HG03139 (cell line): Measurements from ENCODE around the gene ACAD10.
"Not testable (repeated sequence)": the region's sequence is repeated elsewhere in the genome, so short reads cannot be mapped to it uniquely, and the experiment has no call there.

ENCODE experiments used
- ATAC-seq: cut with Tn5 transposase; IDR thresholded peaks from one replicate; pipeline ENCODE4 v1.9.1; 2021; ENCODE audit not compliant: unreplicated experiment

The ACAD10 gene

DNA sequence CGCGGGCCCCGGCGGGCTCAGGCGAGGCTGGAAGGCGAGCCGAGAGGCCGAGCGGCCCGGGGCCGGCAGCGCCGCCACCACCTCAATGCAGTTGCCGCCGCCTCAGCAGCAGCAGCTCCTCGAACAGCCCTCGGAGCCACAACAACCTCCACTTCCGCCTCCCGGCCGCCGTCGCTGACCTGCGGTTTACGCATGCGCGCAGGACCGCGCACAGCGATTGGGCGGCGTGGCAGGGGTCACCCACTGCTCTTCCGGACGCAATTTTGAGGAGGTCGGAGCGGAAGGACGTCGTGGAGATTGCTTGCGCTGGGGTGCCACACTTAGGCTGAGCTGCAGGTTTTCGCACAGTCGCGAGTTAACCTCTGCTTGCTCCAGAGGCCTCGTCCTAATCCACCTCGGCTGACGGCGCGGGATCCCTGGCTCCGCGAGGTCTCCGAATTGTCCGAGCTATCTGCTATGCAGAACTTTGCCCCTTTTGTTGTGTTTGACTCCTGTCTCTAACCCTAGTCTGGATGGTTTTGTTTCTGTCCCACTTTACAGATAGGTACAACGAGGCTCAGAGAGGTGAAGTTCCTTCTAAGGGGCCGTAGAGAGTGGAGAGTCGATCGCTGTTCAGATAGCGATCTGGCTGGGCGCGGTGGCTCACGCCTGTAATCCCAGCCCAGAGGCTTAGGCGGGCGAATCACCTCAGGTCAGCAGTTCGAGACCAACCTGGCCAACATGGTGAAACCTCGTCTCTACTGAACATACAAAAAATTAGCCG lies at the start of gene ACAD10, which contains the start of gene BRAP:
Gene ACAD10, plus strand, starts transcription at position 243 of the 763 bp plus-strand sequence. CDS start 6,657 bp downstream, outside the sequence.
Gene BRAP, minus strand, starts transcription at position 146 of the 763 bp plus-strand sequence. CDS start 164 bp downstream, outside the sequence.
- ATAC-seq, result peak; percentile 89

DNA sequence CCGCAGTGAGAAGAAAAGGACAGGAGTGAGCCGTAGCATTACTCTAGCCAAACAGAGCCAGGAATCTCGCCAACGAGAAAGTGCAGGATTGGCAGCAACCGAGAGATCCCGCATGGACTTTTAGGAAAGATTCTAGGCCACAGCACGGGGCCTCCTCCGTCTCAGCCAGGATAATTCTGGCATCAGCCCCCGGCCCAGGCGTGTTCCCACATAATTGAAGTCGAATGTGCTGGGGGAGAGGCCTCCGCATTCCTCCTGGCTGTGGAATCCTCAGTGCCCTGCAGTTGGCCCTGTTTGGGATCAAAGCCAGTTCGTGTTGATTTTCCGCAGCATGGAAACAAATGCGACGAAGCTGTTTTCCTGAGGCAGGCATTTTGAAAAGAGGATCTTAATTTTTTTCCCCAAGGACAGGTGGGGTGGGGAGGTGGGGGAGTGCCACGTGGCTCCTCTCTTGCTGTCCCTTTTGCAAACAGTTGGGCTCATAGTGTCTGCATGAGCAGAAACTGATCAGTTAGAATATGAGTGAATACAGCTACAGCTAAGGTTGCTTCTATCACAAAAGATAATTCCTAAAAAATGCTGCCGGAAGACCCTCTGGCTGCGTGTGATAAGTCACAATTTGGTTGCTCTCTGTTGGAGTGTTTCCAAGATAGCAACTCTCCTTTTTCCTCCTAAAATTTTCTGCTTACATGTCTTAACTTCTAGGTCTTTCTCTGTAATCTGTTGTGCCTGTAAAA lies 49.5 kb upstream of the ACAD10 start:
- no peak for ATAC-seq

DNA sequence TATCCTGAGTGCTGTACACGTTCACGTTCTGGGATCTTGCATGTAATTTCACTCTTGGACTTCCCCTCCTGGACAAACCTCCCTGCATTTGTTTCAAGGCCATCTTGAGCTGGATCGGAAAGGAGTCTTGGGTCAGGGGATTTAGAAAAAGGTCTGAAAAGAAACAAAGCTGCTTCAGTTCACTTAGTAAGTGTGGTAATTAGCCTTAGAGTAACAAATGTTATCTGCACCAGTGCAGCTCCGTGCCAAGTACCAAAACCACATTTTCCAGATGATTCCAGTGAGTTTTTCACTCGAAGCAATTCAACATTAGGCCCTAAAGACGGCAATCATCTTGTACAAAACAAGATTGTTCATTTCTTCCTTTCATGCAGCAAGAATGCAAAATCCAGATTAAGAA lies 47.3 kb upstream of the ACAD10 start:
- no peak for ATAC-seq

DNA sequence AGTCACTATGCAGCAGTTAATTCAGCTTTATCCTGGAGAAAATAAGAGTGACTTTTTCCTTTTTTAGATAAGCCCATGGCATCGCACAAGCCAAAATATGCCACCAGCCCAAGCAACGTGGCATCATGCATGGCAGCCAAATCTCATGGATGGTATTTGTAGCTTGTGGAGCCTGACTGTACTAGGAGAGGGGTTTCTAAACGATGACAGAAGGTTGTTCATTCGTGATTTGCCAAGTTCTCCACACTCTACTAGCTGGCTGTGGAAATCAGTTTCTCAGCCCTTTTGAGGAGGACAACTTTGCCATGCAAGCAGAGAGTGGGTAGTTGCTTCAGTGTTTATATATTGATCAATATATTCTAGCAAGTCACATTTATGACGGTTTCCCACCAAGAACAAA lies 45.3 kb upstream of the ACAD10 start:
- no peak for ATAC-seq

DNA sequence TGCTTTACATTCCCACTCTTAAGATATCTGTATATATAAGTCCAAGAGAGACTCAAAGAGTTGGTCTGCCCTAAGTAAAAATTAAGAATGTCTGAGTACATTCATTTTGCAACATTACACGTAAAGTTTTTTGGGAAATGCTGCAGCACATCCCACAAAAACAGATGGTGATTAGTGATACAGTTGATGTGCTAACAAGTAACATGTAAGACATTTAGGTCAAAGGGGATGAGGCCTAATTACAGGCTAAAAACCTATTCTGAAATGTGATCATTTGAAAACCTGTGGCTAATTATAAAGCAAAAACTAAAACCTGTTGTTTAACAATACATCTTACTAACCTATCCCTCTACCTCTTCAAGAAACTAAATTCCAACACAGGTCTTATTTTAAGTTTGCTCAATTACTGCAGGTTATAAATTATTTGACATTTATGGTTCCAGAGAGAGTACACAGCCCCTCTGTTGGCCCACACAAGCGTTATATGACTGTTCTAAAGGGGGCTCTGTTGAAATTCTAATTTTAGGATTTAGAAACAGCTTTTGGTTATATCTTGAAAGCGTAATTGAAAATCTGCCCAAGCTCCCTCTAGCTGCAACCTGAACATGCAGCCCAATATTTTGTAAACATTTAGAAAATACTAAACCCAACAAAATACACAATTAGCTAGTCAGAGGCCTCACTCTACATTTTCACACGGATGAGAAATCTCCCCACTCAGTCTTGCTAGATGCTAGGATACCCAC lies 43.0 kb upstream of the ACAD10 start:
- ATAC-seq, result no peak

DNA sequence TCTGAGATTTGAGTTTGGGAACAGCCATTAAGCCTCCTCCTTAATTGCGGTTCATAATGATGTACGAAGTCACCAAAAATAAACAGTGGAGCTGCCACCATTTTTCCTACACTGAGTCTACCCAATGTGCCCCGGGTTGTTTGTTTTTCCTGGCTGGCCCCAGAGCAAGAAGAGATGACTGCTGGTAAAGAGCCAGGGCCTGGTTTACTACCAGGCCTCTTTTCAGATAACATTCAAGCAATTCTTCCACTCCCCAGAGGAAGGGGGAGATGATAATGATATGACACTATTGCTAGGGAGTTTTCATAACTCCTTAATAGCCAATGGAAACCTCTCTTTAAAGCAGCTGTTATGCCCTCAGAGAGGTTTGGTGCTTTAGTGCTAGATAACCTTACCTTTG lies 42.4 kb upstream of the ACAD10 start:
- no peak for ATAC-seq

DNA sequence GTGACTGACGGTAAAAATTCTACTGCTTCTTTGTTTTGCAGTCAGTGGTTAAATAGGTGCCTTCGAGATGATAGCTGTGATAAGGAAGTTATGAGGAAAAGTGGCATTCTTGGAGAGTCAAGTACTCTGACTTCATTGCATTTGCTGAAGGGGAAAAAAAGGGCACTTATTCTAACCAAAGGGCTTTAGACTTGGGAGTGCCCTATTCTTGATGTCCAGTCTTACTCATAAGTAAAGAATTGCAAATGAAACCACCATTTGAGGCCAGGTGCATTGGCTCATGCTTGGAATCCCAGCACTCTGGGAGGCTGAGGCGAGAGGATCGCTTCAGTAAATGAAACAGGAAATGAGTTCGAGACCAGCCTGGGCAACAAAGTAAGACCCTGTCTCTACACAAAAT lies 40.4 kb upstream of the ACAD10 start:
- no peak for ATAC-seq

DNA sequence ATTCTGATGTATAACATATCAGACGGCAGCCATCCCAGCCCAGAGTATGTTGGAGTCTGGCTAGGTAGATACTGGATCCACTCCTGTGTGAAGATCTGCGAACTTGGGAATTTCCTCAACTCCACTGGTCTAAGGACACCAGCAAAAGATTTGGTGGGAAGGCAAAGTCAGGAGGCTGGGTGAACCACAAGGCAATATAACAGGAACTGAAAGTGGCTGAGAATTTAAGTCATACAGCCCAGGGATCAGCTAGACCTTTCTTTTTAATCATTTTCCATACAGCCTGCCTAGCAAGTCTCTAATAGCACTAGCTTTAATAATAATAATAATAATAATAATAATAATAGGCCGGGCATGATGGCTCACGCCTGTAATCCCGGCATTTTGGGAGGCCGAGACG lies 34.9 kb upstream of the ACAD10 start:
- no peak for ATAC-seq

DNA sequence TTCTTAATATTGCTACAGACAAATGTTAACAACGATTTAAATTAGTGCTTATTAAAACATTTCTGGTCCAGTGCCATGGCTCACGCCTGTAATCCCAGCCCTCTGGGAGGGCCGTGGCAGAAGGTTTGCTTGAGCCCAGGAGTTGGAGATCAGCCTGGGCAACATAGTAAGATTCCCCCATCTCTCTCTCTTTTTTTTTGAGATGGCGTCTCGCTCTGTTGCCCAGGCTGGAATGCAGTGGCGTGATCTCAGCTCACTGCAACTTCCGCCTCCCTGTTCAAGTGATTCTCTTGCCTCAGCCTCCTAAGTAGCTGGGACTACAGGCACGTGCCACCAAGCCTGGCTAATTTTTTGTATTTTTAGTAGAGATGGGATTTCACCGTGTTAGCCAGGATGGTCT lies 33.3 kb upstream of the ACAD10 start:
- ATAC-seq, result not testable (repeated sequence)

DNA sequence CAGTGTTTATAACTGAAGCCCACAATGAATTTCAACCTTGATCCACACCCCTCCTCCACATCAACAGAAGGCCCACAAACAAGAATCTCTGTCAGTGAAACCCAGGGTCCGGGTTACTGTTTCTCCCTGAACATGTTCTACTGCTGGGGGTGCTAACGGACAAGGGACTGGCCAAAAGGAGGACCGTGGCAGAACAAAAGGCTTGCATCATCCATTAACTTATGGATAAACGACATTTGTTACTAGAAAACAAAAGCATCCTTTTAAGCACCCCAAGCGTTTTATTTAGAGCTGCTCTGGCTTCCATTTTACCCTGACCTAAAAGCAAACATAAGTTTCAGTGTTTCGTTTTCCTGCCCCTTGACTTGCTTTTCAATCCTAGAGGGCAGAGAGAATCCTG lies 32.3 kb upstream of the ACAD10 start:
- no peak for ATAC-seq

DNA sequence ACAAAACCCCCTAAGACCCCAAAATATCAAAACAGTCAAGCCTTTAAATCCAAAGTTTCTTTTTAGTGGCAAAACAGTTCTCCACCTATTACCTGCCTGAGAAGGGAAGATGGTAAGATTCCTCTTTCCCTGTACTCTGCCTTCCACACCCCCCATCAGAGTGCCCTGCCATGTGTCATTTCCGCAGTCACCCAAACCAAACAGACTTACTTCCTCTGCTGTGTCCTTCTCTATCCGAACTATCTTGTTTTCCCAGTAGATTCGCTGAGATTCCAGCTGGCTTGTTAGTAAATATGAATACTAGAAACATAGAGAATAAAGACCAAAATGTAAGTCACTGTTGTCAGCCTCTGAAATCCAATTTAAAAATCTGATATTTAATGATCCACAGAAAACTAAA lies 30.5 kb upstream of the ACAD10 start:
- ATAC-seq, result no peak

DNA sequence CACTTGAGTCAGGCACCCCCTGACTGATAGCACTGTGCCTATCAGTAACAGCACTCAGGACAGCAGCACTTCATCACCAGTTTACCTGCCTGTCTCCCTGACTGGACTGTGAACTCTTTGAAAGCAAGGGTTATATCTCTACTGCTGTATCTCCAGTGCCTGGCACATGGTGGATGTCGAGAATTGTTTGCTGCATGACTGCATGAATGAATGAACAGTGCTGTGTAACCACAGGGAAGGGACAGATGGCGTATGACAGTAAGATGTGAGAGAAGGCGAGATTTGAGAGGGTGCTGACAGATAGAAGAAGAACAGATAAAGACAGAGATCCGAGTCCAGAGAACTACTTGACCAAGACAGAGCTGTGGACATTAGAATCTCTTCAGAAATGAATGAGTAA lies 29.8 kb upstream of the ACAD10 start:
- no peak for ATAC-seq

DNA sequence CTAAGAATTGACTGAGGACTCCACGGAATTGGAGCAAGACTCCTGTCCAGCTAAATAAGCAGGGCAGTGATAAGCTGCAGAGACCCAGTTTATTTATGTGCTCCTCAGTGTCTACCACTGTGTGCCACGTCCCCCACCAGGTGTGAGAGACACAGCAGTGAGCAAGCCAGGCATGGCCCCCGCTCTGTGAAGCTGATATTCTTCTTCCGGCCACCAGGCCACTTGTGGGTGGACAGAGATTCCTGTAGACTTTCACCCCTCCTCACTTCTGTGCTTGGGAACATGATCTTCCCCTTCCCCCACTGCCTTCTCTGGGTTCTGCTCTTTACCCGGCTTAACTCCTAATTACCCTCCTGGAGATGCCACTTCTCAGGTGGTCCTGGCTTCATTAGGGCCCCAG lies 21.4 kb upstream of the ACAD10 start:
- no peak for ATAC-seq

DNA sequence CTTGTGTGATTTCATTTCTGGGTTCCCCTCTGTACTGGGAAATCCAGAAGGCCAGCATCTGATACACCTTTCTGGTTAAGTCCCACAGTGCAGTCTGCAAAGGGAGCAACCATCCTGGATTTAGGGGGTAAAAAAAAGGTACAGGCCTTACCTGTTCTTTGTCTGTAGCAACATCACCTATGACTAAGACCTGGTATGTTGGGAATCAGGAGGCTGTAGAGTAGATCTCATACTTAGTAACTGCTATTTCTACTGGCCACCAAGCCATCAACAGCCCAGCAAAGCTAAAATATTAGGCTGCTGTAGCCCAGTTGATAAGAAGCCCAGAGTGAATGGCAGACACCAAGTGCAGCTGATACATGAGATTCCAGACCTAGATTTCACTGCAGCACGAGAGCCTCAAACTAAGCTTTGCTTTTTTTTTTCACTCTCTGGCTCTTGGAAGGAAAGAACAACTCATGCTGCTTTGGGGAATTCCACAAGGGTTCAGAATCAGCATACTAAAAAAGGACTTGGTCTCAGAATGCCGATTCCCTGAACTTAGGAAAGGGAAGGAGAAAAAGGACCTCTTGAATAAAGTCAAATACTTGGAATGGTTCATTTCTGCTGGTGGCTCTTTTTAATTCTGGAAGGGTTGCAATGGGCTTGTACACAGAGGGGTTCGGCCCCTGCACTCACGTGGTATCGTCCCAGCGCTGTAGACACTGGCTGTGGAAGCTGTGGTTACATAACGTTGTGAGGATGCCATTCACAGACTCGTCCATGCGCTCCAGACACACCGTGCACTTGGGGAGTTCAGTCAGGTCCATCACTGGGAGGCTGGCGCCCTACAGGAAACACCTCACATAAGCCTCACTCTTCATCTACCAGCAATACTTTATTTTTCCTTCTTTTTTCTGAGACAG lies 20.6 kb upstream of the ACAD10 start:
- ATAC-seq, result no peak

DNA sequence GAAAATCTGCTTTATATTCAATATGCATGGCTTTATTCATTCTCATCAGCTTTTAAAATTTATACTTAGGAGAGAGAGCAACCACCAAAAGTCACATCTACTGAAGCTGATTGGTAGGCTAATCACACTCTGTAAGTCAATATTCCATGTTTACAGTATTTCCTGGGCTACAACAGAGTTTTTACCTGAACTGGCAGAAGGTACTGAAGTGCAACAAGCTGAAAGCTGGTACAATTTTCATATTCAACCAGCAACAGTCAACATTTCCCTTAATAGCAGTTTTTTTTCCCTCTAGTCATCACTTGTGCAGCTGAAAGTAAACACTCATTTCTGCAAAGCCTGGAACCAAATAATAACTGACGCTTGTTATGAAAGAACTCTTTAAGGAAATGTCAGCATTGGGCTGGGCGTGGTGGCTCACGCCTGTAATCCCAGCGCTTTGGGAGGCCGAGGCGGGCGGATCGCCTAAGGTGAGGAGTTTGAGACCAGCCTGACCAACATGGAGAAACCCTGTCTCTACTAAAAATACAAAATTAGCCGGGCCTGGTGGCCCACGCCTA lies 13.0 kb upstream of the ACAD10 start:
- no peak for ATAC-seq

DNA sequence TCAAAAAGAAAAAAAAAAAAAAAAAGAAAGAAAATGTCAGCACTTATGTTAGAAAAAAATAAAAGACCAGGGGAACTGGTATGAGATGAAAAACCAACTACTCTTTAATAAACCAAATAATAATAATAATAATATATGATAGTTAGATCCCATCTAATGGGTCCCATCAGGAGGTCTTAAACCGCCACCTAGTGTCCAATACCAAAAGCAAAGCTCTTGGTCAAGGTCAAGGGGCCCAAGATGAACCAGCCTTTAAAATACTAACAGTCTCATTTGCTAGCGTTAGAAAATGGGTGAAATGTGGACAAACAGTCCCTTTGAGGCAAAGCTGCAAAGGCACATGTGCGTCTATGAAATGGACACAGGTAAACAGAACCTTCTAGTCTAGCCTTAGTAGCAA lies 12.3 kb upstream of the ACAD10 start:
- no peak for ATAC-seq

DNA sequence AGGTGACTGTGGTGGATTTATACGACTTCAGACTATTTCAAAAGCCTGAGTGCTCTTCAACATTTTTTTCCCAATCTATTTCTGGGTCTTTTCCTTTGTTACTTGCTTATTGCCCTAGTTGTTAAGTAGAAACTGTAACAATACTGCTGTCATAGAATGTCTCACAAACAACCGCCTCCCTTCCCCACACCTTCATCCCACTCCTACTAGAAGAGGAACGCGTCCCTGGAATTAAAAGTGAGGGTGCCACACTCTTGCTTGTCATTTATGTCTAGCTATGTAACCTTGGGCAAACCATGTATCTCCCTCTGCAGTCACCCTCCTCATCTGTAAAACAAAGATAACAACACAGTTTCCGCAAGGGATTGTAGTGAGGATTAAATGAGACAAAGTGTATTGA lies 8.7 kb upstream of the ACAD10 start:
- ATAC-seq, result no peak

DNA sequence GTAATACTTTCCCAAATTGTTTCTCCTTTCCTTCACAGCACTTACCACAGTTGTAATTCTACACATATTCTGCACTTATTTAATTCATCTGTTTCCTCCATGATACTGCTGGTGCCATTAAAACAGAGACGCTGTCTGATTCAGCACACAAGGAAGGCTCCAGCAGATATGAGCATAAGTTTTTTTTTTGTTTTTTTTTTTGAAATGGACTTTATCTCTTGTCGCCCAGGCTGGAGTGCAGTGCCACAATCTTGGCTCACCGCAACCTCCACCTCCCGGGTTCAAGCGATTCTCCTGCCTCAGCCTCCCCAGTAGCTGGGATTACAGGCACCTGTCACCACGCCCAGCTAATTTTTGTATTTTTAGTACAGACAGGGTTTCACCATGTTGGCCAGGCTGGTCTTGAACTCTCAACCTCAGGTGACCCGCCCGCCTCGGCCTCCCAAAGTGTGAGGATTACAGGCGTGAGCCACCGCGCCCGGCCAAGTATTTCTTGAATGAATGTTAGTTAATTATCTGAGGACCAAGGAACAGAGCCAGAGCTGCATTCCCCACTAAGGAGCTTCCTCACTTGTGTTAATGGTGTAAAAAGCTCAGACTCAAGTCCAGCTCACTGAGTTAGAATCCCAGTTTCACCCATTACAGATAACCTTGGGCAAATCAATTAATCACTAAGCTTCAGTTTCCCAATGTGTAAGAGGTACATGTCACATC lies 1.2 kb upstream of the ACAD10 start:
- not testable (repeated sequence) for ATAC-seq

DNA sequence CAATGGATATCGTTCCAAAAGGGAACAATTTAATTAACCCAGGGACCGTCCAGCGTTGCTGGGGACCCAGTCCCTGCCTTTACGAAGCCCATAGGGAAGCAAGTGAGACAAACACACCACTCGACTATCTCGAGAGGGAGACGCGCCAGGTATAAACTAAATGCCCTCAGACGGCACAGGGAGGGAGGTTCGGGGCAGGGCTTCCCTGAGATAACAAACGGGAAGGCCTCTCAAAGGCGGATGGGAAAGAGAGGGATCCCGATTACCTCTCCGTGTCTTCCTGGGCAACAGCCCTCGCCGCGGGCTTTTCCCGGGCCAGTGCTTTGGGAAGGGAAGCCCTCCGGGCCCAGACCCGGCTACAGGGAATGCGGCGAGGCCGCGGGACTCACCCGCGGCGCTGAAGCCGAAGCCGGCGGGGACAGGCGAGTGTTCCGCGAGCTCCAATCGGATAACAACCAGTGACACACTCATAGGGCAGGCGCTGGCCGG lies 487 bp upstream of the ACAD10 start:
- peak; percentile 15 for ATAC-seq
